Stimulated activated CD4-positive, alpha-beta T cell treated with anti-CD3 and anti-CD28 coated beads, Interleukin-12 subunit alpha, Interleukin-12 subunit beta, amount 100 ng/mL, for 4 hours (primary cell): ENCODE results near the gene CDK5R1.
"Not testable (repeated sequence)": the region's sequence is repeated elsewhere in the genome, so short reads cannot be mapped to it uniquely, and the experiment has no call there.

Experiments used
- DNase-seq: peaks from one replicate; pipeline ENCODE4 v3.0.0-alpha.2; 2020

Gene CDK5R1

GRCh38 chr17:32519228-32520103 lies 32.7 kb downstream of the CDK5R1 start:
- DNase-seq: peak; percentile 47

GRCh38 chr17:32520104-32520701 lies 33.4 kb downstream of the CDK5R1 start:
- DNase-seq: peak; percentile 29

GRCh38 chr17:32520737-32521404 lies 34.1 kb downstream of the CDK5R1 start:
- no peak for DNase-seq

GRCh38 chr17:32523017-32523680 lies 36.4 kb downstream of the CDK5R1 start:
- no peak for DNase-seq

- no peak for DNase-seq
These were observed 37.2 kb downstream of the CDK5R1 start for GRCh38 chr17:32523827-32524552.

- not testable (repeated sequence) for DNase-seq
These were observed 37.7 kb downstream of the CDK5R1 start for GRCh38 chr17:32524553-32524880.

- DNase-seq: no peak
These were observed 38.3 kb downstream of the CDK5R1 start for GRCh38 chr17:32525122-32525521.

GRCh38 chr17:32527146-32527545 lies 40.4 kb downstream of the CDK5R1 start:
- no peak for DNase-seq

- DNase-seq: no peak
These were observed 42.0 kb downstream of the CDK5R1 start for GRCh38 chr17:32528825-32529224.

- DNase-seq: no peak
These were observed 42.8 kb downstream of the CDK5R1 start for GRCh38 chr17:32529604-32530003.

- no peak for DNase-seq
These were observed 46.5 kb downstream of the CDK5R1 start for GRCh38 chr17:32533296-32533695.

GRCh38 chr17:32536736-32537643 lies 50.2 kb downstream of the CDK5R1 start:
- no peak for DNase-seq
